ENCODE data around the gene TANGO2.

Gene TANGO2

GRCh38 chr22:20089977-20090729 lies 69.2 kb downstream of the TANGO2 start:
- DNase-seq: no peak

DNA sequence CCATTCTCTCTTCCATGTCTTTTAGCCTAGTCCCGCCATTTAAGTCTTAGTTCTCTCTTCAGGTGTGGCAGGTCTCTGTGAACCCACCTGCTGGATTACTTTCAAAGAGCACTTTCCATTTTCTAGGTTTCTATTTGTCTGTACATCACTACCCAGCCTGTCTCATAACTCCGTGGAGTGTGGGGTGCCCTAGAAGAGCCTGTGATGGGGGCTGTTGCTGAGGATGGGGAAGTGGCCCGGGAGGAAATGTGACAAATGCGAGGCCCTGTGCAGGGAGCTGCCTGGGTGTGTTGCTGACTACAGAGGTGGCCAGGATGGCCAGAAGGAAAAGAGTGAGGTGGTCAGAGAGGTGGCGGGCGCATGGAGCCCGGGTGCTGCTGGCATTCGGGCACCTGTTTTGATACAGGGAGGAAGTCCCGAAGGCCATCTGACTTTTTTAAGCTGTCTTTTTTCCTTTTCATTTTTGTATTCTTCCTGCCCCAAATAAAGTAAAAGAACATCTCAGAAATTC lies 69.9 kb downstream of the TANGO2 start:
- DNase-seq: no peak

DNA sequence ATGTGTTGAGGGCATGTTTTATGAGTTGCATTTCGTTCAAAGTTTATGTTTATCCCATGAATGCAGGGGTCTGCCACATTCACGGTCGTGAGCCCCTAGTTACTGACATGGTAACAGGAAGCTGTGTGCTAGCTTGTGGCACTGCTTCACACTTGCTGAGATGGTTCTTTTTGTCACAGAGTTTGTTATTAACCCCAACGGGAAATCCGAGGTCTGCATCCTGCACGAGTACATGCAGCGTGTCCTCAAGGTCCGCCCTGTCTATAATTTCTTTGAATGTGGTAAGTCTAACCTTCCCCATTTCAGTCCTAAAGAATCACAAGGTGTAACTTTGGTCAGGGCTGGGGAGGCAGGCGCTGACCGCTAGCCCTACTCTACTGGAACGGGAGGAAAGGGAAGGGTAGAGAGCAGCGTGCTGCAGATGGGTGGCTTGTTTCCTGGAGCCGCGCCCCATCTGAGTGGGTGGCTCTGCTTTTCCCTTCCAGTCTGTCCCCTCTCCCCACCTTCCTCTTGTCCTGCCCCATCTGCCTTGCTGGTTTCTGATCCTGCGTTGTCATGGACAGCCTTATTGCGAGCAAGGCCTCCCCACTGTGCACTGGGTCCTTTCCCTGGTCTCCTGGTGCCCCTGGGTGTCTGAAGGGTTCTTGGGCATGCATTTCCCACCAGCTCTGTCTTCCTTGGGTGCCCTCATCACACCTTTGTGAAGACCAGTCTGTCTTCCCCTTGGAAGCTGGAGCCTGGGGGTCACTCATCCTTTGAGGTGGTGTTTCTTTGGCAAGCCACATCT lies 71.0 kb downstream of the TANGO2 start:
- DNase-seq: no peak

DNA sequence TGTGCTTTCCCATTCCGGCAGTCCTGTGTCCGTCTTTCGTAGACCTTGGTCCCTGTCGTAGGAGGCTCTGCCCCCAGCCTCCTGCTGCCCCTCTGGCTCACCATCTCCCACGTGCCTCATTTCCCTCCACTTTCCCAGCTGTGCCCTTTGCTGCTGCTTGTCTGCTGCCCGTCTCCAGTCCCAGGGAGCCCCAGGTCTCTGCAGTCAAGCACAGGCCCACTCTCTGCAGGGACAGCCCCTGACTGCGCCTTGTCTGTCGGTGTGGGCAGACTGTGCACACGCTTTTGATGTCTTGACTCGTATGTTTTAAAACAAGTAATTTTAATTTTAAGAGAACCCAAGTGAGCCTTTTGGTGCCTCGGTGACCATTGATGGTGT lies 71.6 kb downstream of the TANGO2 start:
- DNase-seq: no peak

- DNase-seq: no peak
Observed at GRCh38 chr22:20093418-20094196, 72.7 kb downstream of the TANGO2 start.

DNA sequence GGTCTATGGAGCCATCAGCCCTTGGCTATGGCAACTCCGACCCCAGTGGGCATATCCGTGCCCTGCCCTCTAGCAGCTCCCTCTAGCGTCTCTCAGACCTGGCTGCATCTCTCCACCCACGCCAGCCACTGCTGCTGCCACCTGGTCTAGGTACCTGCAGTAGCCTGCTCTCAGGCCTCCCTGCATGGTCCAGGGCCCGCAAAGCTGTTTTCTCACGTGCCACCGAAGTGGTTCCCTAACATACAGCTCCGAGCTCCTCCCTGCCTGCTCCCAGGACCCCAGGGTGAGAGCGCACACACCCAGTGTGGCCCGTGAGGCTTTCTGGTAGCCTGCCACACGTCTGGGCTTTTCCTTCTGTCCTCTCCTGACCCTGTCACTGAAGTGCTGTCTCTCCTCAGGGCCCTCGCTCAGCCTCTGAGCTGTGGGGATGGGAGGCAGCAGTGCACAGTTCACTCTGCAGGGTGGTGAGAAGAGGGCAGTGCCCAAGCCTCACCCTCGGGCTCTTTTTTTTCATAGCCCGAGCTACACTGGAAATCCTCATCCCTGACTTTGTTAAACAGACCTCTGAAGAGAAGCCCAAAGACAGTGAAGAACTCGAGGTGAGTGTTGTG lies 73.4 kb downstream of the TANGO2 start:
- no peak for DNase-seq

GRCh38 chr22:20095521-20095920 lies 74.6 kb downstream of the TANGO2 start:
- DNase-seq: no peak

DNA sequence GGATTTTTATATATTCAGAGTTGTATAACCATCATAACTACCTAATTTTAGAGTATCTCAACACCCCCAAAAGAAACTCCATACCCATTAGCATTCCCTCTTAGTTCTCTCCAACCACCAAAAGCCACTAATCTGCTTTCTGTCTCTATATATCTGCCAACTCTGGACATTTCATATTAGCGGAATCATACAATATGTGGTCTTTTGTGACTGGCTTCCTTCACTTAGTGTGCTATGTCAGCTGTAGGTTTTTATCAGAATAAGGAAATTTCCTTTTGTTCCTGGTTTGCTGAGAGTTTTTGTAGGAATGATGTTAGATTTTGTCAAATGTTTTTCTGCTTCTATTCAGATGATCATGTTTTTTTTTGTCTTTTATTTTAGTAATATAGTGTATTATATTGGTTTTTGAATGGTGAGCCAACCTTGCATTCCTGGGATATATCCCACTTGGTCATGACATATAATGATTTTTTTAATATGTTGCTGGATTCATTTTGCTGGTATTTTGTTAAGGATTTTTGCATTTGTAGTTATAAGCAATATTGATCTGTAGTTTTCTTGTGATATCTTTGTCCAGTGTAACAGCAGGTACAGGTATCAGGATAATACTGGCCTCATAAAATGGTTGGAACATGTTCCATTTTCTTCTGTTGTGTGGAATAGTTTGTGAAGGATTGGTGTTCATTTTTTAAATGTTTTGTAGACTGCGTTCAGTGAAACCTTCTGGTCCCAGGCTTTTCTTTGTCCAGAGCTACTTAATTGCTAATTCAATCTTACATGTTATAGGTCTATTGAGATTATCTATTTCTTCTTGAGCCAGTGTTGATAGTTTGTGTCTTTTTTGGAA lies 75.9 kb downstream of the TANGO2 start:
- DNase-seq: no peak

DNA sequence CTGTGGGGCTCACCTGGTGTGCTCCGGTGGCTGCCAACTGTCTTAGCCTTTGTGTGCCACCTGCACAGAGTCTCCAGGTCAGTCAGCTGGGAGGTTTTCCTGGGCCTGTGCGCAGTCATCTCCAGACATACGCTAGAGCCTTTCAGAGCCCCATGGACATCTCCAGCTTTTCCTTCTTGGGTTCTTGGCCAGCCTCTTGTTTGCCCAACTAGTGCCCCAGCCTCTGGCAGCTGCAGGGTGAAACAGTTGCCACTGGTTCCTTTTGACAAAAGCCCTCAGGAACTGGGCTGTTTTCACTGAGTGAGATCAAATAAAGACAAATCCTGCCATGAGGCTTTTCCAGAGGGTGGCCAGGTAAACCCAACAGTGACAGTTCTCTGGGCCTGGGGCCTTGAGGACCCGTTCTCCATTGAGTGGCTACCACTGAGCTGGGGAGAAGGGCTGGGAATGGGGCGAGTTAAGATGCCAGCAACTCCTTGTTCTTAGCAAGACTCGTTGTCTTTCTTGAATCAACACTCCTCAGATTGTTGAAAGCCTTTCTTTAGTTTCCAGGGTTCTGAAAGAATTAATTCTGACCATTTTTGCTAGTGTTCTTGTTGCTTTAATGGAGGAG lies 78.3 kb downstream of the TANGO2 start:
- no peak for DNase-seq

DNA sequence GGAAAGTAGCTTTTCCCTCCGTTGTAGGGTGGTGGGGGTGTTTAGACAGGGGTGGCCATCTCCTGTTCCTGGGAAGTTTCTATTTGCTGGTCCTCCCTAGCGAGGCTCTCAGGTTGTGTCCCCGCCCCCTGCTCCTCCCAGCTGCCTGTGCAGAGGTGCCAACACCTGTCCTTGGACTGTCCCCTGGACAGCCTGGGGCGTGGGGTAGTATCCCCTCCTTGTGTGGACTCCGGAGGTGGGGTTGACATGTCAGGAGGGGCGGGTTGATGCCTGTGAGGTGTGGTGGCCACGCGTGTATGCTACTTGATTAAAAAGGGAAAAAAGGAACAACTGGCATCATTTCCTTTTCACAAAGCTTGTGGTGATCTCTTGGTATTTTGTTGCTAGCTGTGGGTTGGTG lies 80.7 kb downstream of the TANGO2 start:
- no peak for DNase-seq

DNA sequence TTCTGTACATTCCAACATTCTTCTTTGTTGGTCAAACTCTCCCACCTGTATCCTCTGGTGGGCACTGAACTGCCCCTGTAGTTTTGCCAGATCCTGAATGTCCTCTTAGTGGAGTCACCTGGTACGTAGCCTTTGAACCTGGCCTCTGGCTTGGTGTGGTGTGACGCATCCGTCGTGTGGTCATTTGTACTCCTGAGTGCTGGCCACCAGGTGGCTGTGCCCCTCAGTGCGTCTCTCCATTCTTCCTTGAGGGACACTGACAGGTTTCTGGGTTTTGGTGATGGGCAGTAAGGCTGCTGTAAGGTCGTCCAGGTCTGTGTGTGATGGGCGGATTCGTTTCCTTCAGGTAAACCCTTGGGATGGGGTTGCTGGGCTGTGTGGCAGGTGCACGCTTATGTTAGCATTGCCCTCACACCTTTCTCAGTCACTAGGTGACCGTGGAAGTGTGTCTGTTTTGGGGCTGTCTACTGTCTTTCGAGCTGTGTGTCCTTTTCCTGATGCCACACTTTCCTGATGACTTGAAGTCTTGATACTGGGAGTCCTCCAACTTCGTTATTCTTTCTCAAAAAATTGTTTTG lies 81.4 kb downstream of the TANGO2 start:
- DNase-seq: no peak

- no peak for DNase-seq
Observed at GRCh38 chr22:20105456-20106204, 84.7 kb downstream of the TANGO2 start.

DNA sequence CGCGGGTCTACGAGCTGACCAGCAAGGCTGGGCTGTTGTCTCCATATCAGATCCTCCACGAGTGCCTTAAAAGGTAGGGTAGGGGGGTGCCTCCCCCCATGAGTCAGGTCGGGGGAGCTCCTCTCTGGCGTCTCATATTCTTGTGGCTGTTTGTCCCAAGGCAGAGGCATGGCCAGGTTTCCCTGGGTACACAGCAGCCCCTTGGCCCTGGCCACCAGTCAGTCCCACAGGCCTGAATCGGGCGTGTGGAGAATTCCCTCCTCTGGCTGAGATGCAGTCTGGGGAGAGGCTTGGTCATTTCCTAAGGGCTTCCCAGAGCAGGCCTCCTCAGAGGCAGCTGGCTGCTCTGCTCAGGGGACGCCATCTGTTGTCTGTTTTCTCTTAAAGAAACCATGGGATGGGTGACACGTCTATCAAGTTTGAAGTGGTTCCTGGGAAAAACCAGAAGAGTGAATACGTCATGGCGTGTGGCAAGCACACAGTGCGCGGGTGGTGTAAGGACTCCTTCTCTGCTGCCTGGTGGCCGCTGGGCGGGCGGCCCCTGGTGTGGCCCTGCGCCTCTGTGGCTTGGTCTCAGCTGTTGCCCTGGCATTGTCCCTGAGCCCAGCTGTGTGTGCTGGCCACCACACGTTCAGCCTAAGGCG lies 85.4 kb downstream of the TANGO2 start:
- no peak for DNase-seq

GRCh38 chr22:20106849-20107237 lies 85.9 kb downstream of the TANGO2 start:
- DNase-seq: no peak

DNA sequence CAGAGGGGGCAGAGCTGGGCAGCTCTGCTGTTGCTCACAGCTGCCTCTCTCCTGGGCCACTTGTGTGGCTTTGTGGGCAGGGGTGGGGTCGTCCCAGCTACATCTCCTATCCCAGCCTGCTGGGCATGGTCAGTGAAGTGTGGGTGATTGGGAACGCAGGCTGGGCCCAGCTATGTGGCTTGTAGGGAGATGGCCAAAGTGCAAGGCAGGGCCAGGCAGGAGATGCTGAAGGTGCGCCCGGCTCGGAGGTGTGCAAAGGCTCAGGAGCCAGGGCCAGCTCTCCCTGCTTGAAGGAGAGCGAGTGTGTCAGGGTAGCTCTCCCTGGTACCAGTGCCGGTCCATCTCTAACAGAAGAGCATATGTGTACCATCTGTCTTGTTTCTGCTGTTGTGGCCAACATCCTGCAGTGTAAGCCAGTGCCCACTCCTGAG lies 86.6 kb downstream of the TANGO2 start:
- DNase-seq: no peak

- no peak for DNase-seq
Observed at GRCh38 chr22:20107951-20108756, 87.2 kb downstream of the TANGO2 start.

DNA sequence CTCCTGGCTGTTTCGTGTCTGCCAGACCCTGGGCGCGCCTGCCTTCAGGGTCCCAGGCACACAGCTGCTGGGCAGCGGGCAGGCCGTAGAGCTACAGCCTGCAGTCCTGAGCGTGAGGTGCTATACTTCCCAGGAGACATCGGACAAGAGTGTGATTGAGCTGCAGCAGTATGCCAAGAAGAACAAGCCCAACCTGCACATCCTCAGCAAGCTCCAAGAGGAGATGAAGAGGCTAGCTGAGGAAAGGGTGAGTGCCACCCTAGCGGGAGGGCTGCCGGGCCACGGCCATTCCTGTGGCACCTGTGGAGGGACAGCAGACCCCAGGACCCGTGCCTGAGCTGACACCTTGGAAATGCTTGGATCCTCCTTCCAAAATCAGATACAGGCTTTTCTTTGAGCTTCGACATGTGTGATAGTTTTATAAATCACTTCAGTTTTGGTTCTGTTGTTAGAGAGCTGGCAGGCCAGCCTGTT lies 87.9 kb downstream of the TANGO2 start:
- DNase-seq: no peak

- DNase-seq: no peak
Observed at GRCh38 chr22:20109411-20110358, 88.8 kb downstream of the TANGO2 start.
